ENCODE data around the gene NRN1.

NRN1 gene

GRCh38 chr6:5998711-5999687 is 7.7 kb downstream of the NRN1 start:
- no peak for TF ChIP-seq CTCF (IDR thresholded peaks at IDR 0.05)
- DNase-seq, result peak; percentile 68

GRCh38 chr6:5998236-5998635 is 8.5 kb downstream of the NRN1 start:
- peak overlapping the region; percentile 56 for H3K4me3 Mint-ChIP-seq
- no peak for TF ChIP-seq CTCF (IDR thresholded peaks at IDR 0.05)
- H3K4me1 Mint-ChIP-seq, result peaks cover 68% of the 10 kb centered on the region
- peaks cover 9% of the 10 kb centered on the region for H3K9me3 Mint-ChIP-seq
- no peak for DNase-seq
- no peaks in the 10 kb centered on the region for H3K36me3 Mint-ChIP-seq (ENCODE audit: low read depth)
- H3K27ac Mint-ChIP-seq, result no peak overlapping the region
- H3K27me3 Mint-ChIP-seq (ENCODE audit: low read depth, poor library complexity), result peaks cover 98% of the 10 kb centered on the region

More at GRCh38 chr6:5998711-5999687, 7.7 kb downstream of the NRN1 start:
- Mint-ChIP-seq H3K27me3 (ENCODE audit: low read depth, poor library complexity) (peaks cover 98% of the 10 kb centered on the region), H3K4me1 (peaks cover 65% of the 10 kb centered on the region), H3K27ac (no peak overlapping the region), H3K4me3 (peak overlapping the region; percentile 75), H3K36me3 (ENCODE audit: low read depth) (no peaks in the 10 kb centered on the region), H3K9me3 (peaks cover 9% of the 10 kb centered on the region)

- peak overlapping the region; percentile 91 for H3K4me3 Mint-ChIP-seq
- DNase-seq, result peak; percentile 54
- peaks cover 64% of the 10 kb centered on the region for H3K4me1 Mint-ChIP-seq
- TF ChIP-seq CTCF (IDR thresholded peaks at IDR 0.05), result no peak
- no peaks in the 10 kb centered on the region for H3K36me3 Mint-ChIP-seq (ENCODE audit: low read depth)
- peaks cover 98% of the 10 kb centered on the region for H3K27me3 Mint-ChIP-seq (ENCODE audit: low read depth, poor library complexity)
- no peak overlapping the region for H3K27ac Mint-ChIP-seq
- peaks cover 11% of the 10 kb centered on the region for H3K9me3 Mint-ChIP-seq
These were observed 9.2 kb downstream of the NRN1 start for GRCh38 chr6:5997420-5997987.

GRCh38 chr6:5996714-5997419 is 9.9 kb downstream of the NRN1 start:
- Mint-ChIP-seq H3K27me3 (ENCODE audit: low read depth, poor library complexity) (peaks cover 98% of the 10 kb centered on the region), H3K4me1 (peaks cover 65% of the 10 kb centered on the region), H3K27ac (peak overlapping the region; percentile 48), H3K9me3 (peaks cover 17% of the 10 kb centered on the region), H3K36me3 (ENCODE audit: low read depth) (no peaks in the 10 kb centered on the region), H3K4me3 (peak overlapping the region; percentile 91)
- TF ChIP-seq CTCF (IDR thresholded peaks at IDR 0.05), result no peak
- peak; percentile 74 for DNase-seq

GRCh38 chr6:5995949-5996713 is 10.6 kb downstream of the NRN1 start:
- Mint-ChIP-seq H3K4me1 (peaks cover 65% of the 10 kb centered on the region), H3K27ac (peak overlapping the region; percentile 48), H3K27me3 (ENCODE audit: low read depth, poor library complexity) (peaks cover 96% of the 10 kb centered on the region), H3K9me3 (peaks cover 17% of the 10 kb centered on the region), H3K4me3 (peak overlapping the region; percentile 91), H3K36me3 (ENCODE audit: low read depth) (no peaks in the 10 kb centered on the region)
- DNase-seq, result peak; percentile 88
- TF ChIP-seq CTCF (IDR thresholded peaks at IDR 0.05), result peak; percentile 43
